Stimulated activated CD8-positive, alpha-beta memory T cell treated with anti-CD3 and anti-CD28 coated beads, Interleukin-12 subunit alpha, Interleukin-12 subunit beta, amount 100 ng/mL, for 24 hours (primary cell): Measurements from ENCODE around the gene BMP7.

Source experiments
- DNase-seq: peaks from one replicate; pipeline ENCODE4 v3.0.0-alpha.2; 2020; ENCODE audit errors: extremely low read depth

The BMP7 gene

GRCh38 chr20:57124800-57125517 is 141.5 kb downstream of the BMP7 start:
- DNase-seq = no peak

- no peak for DNase-seq
Observed at GRCh38 chr20:57124366-57124765, 142.1 kb downstream of the BMP7 start.

DNA sequence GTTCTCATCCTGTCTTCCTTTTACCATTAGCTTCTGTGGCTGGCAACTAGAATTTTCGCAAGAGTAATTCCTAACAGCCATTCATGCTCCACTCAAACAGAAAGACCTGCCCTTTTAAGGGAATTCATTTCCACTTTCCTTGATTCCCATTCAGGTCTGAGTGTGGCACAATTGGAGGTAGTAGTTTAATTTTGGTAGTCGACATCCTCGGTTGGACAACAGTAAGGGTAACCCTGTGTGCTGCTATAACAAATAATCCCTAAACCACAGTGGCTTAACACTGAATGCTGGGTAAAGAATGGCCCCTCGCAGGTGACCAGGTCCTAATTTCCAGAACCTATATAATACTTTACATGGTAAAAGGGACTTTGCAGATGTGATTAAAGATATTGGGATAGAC is 142.9 kb downstream of the BMP7 start:
- DNase-seq = no peak

DNA sequence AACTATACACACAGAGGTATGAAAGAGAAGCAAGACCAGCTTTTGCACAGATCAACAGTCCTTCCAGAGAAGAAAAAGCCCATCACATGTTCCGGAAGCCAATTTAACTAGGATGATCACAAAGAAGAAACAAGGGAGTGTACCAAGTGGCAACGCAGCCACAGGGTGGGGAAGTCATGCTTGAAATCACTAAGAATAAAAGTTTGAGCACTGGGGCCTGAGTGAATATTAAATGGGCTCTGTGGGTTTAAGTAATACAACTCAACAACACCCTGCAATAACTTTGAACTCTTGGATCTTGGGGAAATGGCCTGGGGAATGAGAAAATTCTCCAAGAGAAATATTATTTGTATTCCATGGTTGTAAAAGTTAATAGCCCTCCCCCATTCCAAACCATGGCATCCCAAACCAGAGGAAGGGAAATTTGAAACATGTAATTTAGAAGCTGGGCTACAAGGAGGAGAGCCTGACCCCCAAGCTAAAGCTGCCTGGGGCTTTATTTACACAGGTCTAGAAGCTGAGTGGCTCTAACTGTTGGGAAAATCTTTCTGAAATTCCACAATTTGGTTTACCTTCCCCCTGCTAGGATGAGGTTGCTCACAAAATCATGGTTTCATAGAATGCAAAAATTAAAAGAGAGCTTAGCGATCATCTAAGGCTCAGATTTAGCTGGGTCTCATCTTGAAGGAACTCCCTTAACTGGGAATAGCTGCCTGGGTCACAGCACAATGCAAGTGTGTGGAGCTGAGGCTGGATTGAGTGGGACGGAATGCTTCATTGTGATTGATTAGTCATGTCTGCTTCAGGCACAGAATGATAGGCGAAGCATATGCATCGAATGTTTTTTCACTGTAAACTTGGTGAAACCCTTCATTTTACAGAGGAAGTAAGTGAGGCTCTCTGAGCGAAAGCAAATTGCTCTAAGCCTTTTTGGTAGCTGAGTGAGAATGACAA is 143.6 kb downstream of the BMP7 start:
- DNase-seq = no peak

DNA sequence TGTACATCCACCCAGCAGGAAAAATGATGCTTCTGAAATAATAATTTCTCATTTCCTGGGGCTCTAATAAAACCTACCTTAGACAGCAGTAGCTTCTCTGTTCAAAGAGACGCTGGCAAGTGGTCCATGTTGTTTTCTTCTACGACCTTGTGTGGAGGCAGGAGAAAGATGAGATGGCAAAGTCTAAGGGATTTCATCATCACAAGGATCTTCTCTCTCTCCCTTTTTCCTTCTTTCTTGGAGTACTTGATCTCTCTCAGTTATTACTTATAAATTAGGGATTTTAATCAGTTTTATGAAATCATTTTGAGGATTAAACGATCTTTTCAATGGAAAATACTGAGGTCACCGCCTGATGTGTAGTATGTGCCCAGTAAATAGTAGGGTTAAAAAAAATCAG is 147.5 kb downstream of the BMP7 start:
- DNase-seq = no peak
